CD4-positive, CD25-positive, alpha-beta regulatory T cell (primary cell): ENCODE measurements around the gene LTBP4. TPM values are rescaled to one million over a fixed set of nuclear protein-coding genes. Genes with fewer than 3 reads are reported as not detected.
A peak's percentile ranks its signal among the peaks of the same experiment; 100 is the strongest.
"Not testable (repeated sequence)": the region's sequence is repeated elsewhere in the genome, so short reads cannot be mapped to it uniquely, and the experiment has no call there.

Source experiments
- ATAC-seq, 2 donors: fragments of 150-1000 bp; cut with Tn5 transposase; one replicate each; pipeline ENCODE4 v1.10.0; 2021; ENCODE audit warnings: low read depth in 2 of 2, moderate number of reproducible peaks in 2 of 2, moderate library complexity in 1 of 2
- DNase-seq, 3 donors: peaks; one replicate each; pipeline versions ENCODE4 v3.0.0 to v3.0.0-alpha.2; 2012 to 2022; ENCODE audit warnings: mixed read lengths in 1 of 3
- H3K27ac ChIP-seq: one replicate; pipeline ENCODE4 v1.7.0; 2013; ENCODE audit warnings: mild to moderate bottlenecking, low read length; ENCODE audit not compliant: insufficient read depth, poor library complexity, severe bottlenecking
- H3K27me3 ChIP-seq: one replicate; pipeline ENCODE4 v1.7.0; 2013; ENCODE audit warnings: low read length; ENCODE audit not compliant: control insufficient read depth, insufficient read depth
- H3K36me3 ChIP-seq: one replicate; pipeline ENCODE4 v1.7.0; 2013; ENCODE audit warnings: mild to moderate bottlenecking, low read length, moderate library complexity; ENCODE audit not compliant: control insufficient read depth, insufficient read depth
- H3K4me1 ChIP-seq: 2 replicates; pipeline ENCODE4 v1.7.0; 2013; ENCODE audit warnings: mild to moderate bottlenecking, low read length; ENCODE audit not compliant: insufficient read depth, control insufficient read depth, poor library complexity, severe bottlenecking
- H3K4me3 ChIP-seq: one replicate; pipeline ENCODE4 v1.7.0; 2013; ENCODE audit warnings: low read depth, mild to moderate bottlenecking, low read length, moderate library complexity
- H3K9me3 ChIP-seq, 2 experiments: 1 replicate in 1 of 2; 2 replicates in 1 of 2; pipeline ENCODE4 v1.7.0; 2013; ENCODE audit warnings: low read length in 2 of 2, mild to moderate bottlenecking in 1 of 2, moderate library complexity in 1 of 2; ENCODE audit not compliant: control insufficient read depth in 2 of 2
- H3K27ac Mint-ChIP-seq, 3 donors: one replicate each; pipeline ENCODE4 v1.8.0; 2020 to 2022; ENCODE audit warnings: mild to moderate bottlenecking in 3 of 3, mixed read lengths in 3 of 3, moderate library complexity in 2 of 3
- H3K27me3 Mint-ChIP-seq: one replicate; pipeline ENCODE4 v1.8.0; 2022; ENCODE audit warnings: mild to moderate bottlenecking, mixed read lengths
- H3K36me3 Mint-ChIP-seq: one replicate; pipeline ENCODE4 v1.8.0; 2020; ENCODE audit warnings: mixed read lengths
- H3K4me1 Mint-ChIP-seq, 4 donors: one replicate each; pipeline ENCODE4 v1.8.0; 2020 to 2022; ENCODE audit warnings: mixed read lengths in 4 of 4, mild to moderate bottlenecking in 1 of 4
- H3K4me3 Mint-ChIP-seq, 4 donors: one replicate each; pipeline ENCODE4 v1.8.0; 2020 to 2022; ENCODE audit warnings: mild to moderate bottlenecking in 4 of 4, mixed read lengths in 4 of 4, moderate library complexity in 3 of 4
- H3K9me3 Mint-ChIP-seq, 7 donors: one replicate each; pipeline ENCODE4 v1.8.0; 2020 to 2022; ENCODE audit warnings: mixed read lengths in 7 of 7, mild to moderate bottlenecking in 3 of 7, moderate library complexity in 2 of 7
- polyA plus RNA-seq, 4 donors: library from polyadenylated mRNA; unstranded; fragments of 300-500 nt; fragmentation: Illumina TruSeq; gene quantifications; one replicate each; pipeline ENCODE4 v1.2.3, GENCODE V29; 2021
- total RNA-seq: library from RNA; stranded (reverse); gene quantifications from one replicate; pipeline ENCODE4 v1.2.3, GENCODE V29; 2022

LTBP4 gene
- total and polyA plus RNA-seq, 5 donors from 2014 or later, result 20.7 to 115 (median 30.9) TPM

DNA sequence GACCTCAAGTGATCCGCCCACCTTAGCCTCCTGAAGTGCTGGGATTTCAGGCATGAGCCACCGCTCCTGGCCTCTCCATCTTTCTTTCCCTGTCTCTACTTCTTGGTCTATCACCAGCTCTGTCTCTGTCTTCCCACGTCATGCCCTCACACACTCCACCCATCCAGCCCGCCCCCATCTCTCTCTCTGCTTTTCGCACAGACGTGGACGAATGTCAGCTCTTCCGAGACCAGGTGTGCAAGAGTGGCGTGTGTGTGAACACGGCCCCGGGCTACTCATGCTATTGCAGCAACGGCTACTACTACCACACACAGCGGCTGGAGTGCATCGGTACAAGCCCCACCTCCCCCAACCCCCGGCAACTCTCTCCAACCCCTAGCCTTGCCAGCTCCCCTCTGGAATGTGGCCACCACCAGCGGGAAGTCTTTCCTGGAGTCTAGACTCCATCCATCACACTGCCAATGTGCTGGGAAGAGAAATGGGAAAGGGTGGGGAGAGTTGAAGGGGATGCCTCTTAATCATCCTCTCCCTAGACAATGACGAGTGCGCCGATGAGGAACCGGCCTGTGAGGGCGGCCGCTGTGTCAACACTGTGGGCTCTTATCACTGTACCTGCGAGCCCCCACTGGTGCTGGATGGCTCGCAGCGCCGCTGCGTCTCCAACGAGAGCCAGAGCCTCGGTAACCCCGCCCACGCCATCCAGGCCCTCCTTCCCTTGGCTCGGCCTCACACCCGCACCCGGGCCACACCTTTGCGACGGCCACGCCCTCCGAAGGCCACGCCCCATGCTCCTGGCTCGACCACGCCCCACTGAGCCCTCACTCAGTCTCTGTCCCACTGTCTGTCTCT, 22.5 kb downstream of the LTBP4 start:
- Histone ChIP-seq H3K36me3 (peaks cover 22% of the 10 kb centered on the region), H3K4me1 (no peaks in the 10 kb centered on the region), H3K4me3 (no peak overlapping the region), H3K27ac (no peak overlapping the region), H3K9me3 (no peaks in the 10 kb centered on the region), H3K27me3 (no peaks in the 10 kb centered on the region)
- no peak for DNase-seq
- Mint-ChIP-seq H3K4me3 (no peak overlapping the region), H3K4me1 (peaks cover 0 to 3% (median 1%) of the 10 kb centered on the region in 4 donors), H3K9me3 (no peaks in the 10 kb centered on the region), H3K27me3 (no peaks in the 10 kb centered on the region), H3K27ac (no peak overlapping the region), H3K36me3 (peaks cover 32% of the 10 kb centered on the region)
- no peak for ATAC-seq

DNA sequence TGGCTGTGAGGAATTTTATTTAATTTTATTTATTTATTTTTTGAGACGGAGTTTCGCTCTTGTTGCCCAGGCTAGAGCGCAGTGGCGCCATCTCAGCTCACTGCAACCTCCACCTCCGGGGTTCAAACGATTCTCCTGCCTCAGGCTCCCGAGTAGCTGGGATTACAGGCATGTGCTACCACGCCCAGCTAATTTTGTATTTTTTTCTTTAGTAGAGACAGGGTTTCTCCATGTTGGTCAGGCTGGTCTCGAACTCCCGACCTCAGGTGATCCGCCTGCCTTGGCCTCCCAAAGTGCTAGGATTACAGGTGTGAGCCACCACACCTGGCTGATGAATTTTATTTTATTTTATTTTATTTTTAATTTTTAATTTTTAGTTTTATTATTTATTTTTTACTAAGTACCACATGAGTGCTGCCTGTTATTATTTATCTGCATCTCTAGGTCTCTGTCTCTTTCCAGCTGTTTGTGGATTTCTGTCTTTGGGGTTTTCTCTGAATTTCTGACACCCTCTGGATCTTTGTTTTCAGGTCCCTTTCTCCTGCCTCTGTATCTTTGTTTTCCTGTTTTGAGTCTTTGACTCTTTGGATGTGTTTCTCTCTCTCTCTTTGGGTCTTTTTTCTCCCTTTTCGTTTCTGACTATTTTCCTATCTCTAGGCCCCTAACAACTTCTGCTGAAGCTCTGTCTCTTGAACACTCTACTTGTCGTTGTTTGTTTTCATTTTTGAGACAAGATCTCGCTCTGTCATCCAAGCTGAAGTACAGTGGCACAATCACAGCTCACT, 23.4 kb downstream of the LTBP4 start:
- not testable (repeated sequence) for DNase-seq, H3K4me1 ChIP-seq, H3K27me3 Mint-ChIP-seq, H3K4me3 ChIP-seq, H3K27ac ChIP-seq, ATAC-seq, H3K9me3 Mint-ChIP-seq, H3K27me3 ChIP-seq, H3K4me1 Mint-ChIP-seq, H3K9me3 ChIP-seq
- Mint-ChIP-seq H3K27ac (peak overlapping the region in 2 of 3 donors; percentile 67 to 74), H3K36me3 (peaks cover 25% of the 10 kb centered on the region), H3K4me3 (peak overlapping the region in 1 of 4 donors; percentile 66)
- peaks cover 17% of the 10 kb centered on the region for H3K36me3 ChIP-seq

DNA sequence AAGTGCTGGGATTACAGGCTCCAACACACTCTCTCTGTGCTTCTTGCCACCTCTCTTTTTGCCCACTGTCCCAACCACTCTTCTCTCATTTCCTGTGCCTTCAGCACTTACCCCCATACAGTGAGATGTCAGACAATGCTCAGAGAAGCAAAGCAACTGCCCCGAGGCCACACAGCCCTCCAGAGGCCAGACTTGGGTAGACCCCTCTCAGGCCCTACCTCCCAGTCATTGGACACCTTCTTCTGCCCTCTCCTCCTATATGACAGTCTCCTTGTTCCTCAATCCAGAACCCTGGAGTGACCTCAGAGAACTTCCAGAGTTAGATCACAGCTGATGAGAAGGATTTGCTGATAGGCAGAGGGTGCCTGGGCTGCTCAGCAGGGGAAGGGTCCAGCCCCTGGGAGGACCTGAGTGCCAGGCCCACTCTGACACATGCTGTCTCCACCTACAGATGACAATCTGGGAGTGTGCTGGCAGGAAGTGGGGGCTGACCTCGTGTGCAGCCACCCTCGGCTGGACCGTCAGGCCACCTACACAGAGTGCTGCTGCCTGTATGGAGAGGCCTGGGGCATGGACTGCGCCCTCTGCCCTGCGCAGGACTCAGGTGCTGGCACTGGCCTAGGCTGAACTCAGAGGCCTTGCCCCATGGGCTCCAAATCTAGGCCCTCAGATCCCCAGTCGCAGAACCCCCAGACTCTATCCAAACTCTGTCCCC, 24.4 kb downstream of the LTBP4 start:
- ATAC-seq (no peak), DNase-seq (no peak)
- Mint-ChIP-seq H3K4me1 (peaks cover 0 to 4% (median 2%) of the 10 kb centered on the region in 4 donors), H3K36me3 (peaks cover 26% of the 10 kb centered on the region), H3K9me3 (peaks cover 0 to 2% (median 0%) of the 10 kb centered on the region in 7 donors), H3K27ac (peak overlapping the region; percentile 33 to 74 (median 67)), H3K27me3 (no peaks in the 10 kb centered on the region), H3K4me3 (no peak overlapping the region)
- no peak overlapping the region for H3K4me3 ChIP-seq
- no peaks in the 10 kb centered on the region for H3K4me1 ChIP-seq
- no peaks in the 10 kb centered on the region for H3K27me3 ChIP-seq
- no peak overlapping the region for H3K27ac ChIP-seq
- H3K9me3 ChIP-seq, result no peaks in the 10 kb centered on the region
- peaks cover 13% of the 10 kb centered on the region for H3K36me3 ChIP-seq

DNA sequence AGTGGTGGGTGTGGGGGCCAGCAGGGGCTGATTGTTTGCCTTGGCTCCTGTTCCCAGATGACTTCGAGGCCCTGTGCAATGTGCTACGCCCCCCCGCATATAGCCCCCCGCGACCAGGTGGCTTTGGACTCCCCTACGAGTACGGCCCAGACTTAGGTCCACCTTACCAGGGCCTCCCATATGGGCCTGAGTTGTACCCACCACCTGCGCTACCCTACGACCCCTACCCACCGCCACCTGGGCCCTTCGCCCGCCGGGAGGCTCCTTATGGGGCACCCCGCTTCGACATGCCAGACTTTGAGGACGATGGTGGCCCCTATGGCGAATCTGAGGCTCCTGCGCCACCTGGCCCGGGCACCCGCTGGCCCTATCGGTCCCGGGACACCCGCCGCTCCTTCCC, 25.7 kb downstream of the LTBP4 start:
- Histone ChIP-seq H3K27me3 (no peaks in the 10 kb centered on the region), H3K4me3 (no peak overlapping the region), H3K36me3 (peaks cover 10% of the 10 kb centered on the region), H3K9me3 (no peaks in the 10 kb centered on the region), H3K27ac (no peak overlapping the region), H3K4me1 (no peaks in the 10 kb centered on the region)
- Mint-ChIP-seq H3K27me3 (no peaks in the 10 kb centered on the region), H3K4me3 (no peak overlapping the region), H3K27ac (peak overlapping the region in 2 of 3 donors; percentile 55 to 87), H3K36me3 (peaks cover 20% of the 10 kb centered on the region), H3K9me3 (peaks cover 0 to 2% (median 0%) of the 10 kb centered on the region in 7 donors), H3K4me1 (peaks cover 0 to 4% (median under 1%) of the 10 kb centered on the region in 4 donors)
- DNase-seq (no peak), ATAC-seq (no peak)

DNA sequence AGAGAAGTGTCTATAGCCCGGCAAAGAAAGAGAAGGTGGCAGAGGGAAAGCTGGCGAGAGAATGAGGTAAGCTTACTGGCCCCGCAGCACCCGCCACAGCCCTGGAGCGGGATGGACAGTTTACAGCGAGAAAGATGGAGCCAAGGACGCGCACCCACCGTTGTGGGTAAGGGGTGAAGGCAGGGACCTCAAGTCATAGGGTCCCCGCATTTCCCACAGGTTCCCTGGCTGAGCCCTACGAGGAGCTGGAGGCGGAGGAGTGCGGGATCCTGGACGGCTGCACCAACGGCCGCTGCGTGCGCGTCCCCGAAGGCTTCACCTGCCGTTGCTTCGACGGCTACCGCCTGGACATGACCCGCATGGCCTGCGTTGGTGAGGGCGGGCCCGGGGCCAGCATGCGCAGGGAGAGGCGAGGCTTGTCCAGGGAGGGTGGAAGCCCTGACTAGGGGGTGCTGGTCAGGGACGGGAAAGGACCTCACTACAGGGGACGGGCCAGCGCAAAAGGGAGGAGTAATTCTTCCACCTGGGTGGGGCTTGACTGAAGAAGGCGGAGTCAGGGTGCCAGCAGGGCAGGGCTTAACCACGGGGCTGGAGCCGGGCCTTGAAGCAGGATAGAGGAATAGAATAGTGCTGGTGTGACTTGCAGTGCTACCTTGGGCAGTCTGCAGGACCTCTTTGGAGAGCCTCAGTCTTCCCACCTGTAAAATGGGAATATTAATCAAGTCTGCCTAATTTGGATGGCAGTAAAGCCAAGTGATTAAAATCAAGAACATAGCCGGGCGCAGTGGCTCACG, 26.5 kb downstream of the LTBP4 start:
- H3K9me3 Mint-ChIP-seq, result peaks cover 0 to 2% (median 0%) of the 10 kb centered on the region in 7 donors
- no peak overlapping the region for H3K4me3 ChIP-seq
- no peak overlapping the region for H3K27ac Mint-ChIP-seq
- no peaks in the 10 kb centered on the region for H3K9me3 ChIP-seq
- no peak overlapping the region for H3K27ac ChIP-seq
- no peaks in the 10 kb centered on the region for H3K4me1 ChIP-seq
- H3K27me3 Mint-ChIP-seq, result no peaks in the 10 kb centered on the region
- peaks cover 7% of the 10 kb centered on the region for H3K36me3 ChIP-seq
- no peak overlapping the region for H3K4me3 Mint-ChIP-seq
- DNase-seq (no peak), ATAC-seq (no peak)
- H3K4me1 Mint-ChIP-seq, result peaks cover 0 to 4% (median under 1%) of the 10 kb centered on the region in 4 donors
- H3K27me3 ChIP-seq, result no peaks in the 10 kb centered on the region
- peaks cover 20% of the 10 kb centered on the region for H3K36me3 Mint-ChIP-seq

DNA sequence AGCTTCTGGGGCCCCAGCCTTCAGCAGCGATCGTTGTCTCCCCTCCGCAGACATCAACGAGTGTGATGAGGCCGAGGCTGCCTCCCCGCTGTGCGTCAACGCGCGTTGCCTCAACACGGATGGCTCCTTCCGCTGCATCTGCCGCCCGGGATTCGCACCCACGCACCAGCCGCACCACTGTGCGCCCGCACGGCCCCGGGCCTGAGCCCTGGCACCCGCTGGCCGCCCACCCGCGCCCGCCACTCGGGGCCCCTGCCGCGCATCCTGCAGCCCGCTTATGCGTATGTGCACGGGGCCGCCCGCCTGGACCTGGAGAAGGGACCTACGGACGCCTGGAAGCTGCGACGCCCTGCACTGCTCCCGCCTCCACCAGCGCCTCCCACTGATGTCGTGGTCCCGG, 28.2 kb downstream of the LTBP4 start:
- no peak for ATAC-seq
- H3K27me3 ChIP-seq, result no peaks in the 10 kb centered on the region
- H3K4me3 Mint-ChIP-seq, result no peak overlapping the region
- H3K27me3 Mint-ChIP-seq, result peaks cover 5% of the 10 kb centered on the region
- peaks cover 17% of the 10 kb centered on the region for H3K36me3 Mint-ChIP-seq
- peaks cover 2% of the 10 kb centered on the region for H3K4me1 ChIP-seq
- H3K9me3 Mint-ChIP-seq, result peaks cover 0 to 2% (median 0%) of the 10 kb centered on the region in 7 donors
- no peak overlapping the region for H3K4me3 ChIP-seq
- peaks cover 4% of the 10 kb centered on the region for H3K36me3 ChIP-seq
- H3K4me1 Mint-ChIP-seq, result peaks cover 0 to 4% (median 3%) of the 10 kb centered on the region in 4 donors
- H3K27ac ChIP-seq, result no peak overlapping the region
- H3K27ac Mint-ChIP-seq, result no peak overlapping the region
- H3K9me3 ChIP-seq, result no peaks in the 10 kb centered on the region
- DNase-seq, result no peak
